GM15510 (cell line): ENCODE measurements around the gene NFE2.

ENCODE experiments used
- POLR2A ChIP-seq: IDR thresholded peaks from 3 replicates; pipeline ENCODE4 v1.6.1; 2011; ENCODE audit warnings: borderline replicate concordance; ENCODE audit not compliant: insufficient read length; ENCODE audit errors: extremely low read depth

Gene NFE2

DNA sequence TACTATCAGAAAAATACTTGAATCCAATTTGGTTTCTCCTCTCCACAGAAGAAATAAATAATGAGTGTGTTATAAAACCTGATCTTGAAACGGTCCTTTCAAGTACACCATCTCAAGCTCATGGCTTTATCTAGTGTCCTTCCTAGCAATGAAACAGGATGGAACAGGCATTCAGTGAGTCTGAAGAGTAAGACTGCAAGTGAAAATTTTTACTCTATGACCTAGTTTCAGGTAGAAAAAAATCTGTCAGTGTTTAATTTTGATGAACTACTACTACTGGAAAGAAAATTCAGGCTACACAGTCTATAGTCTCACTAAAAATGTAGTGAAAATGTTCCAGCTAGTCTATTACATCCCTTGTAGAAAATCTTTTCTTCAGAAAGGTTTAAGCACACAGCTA is 28.6 kb downstream of the NFE2 start:
- no peak for TF ChIP-seq POLR2A

DNA sequence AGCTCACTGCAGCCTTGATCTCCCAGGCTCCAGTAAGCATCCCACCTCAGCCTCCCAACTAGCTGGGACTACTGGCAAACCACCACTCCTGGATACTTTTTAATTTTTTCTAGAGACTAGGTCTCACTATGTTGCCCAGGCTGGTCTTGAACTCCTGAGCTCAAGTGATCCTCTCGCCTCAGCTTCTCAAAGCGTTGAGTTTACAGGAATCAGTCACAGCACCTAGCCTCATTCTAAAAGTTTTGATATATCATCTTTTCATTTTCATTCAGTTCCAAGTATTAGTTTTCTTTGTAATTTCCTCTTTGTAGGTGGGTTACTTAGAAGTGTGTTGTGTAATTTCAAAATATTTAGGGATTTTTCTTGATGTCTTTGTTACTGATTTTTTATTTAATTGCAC is 30.5 kb downstream of the NFE2 start:
- no peak for TF ChIP-seq POLR2A

DNA sequence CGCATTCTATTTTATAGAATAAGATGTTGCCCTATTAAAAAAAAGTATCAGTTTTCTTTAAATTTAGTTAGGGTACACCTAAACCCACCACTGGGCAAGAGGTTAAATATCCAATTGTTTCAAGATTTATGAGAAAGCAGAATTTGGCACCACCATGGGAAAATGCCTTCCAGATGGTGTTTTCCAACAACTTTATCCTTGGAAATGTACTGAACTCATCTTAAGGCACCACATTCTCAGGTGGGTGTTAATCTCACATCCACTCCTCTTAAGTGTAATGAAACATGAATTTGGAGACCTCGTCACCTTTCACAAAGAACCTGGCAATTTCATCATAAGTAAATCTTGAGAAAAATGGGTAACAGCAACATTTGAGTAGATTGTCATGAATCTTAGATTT is 34.0 kb downstream of the NFE2 start:
- no peak for TF ChIP-seq POLR2A

DNA sequence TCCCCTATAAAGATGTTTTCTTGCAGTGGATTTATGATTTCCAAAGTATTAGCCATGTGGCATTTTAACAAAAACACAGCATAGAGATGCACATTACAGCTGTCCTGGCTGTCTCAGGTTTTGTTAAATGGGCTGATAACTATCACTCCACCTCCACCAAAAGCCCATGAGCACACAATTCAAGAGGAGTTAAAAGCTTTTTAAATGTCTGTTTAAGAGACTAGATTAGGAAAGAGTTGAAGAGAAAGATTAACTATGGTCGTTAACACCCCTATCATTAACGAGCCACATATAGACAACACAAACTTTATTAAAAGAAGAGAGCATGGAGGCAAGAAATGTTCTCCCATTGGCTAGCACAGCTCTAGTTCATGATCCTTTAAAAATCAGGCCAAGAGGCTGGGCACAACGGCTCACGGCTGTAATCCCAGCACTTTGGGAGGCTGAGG is 35.4 kb downstream of the NFE2 start:
- no peak for TF ChIP-seq POLR2A

DNA sequence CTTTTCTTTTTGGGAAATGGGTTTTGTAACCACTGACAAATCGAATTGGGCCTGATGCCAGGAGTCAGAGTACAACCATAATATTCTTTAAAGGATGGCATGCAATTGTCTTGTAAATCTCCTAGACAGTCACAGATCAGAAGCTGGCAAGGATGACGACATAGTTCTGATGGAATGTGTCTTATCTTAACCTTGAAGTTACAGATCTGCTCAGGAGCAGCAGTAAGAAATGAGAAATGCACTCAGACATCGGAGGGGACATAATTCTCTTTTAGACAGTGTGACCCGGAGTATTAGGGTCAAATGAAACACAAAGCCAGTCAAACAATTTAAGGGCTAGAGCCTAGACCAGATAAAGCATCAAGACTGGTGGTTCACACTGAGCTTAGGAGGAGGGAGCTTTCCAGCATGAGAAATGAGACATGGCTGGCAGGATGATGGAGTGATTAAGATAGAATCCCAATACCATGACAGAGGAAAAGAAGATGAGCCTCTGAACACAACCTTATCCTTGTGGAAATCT is 38.4 kb downstream of the NFE2 start:
- TF ChIP-seq POLR2A: no peak

DNA sequence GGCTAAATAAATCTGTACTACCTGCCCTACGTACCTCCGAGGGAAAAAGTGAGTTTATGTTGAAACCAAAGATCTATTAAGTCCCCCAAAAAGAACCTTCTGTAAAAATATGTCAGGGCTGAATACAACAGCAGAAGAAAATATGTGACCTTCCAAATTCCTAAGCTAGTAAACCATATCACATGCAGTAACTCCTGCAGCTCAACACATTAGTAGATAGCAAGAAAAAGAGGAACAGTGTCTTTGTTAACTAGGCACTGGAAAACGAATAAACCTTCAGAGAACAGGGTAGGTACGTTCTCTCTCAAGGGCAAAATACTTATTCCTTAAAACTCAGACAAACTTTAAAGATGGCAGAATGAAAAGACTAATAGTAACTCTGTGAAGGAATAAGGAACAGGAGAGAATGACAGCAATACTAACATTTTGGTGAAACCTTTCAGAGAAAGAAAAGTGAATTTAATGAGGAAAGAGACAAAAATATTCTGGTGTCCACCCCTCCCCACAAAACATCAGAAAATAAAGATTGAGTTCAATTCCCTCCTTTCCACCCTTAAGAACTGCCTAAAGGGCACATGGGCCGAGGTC is 38.9 kb downstream of the NFE2 start:
- no peak for TF ChIP-seq POLR2A

DNA sequence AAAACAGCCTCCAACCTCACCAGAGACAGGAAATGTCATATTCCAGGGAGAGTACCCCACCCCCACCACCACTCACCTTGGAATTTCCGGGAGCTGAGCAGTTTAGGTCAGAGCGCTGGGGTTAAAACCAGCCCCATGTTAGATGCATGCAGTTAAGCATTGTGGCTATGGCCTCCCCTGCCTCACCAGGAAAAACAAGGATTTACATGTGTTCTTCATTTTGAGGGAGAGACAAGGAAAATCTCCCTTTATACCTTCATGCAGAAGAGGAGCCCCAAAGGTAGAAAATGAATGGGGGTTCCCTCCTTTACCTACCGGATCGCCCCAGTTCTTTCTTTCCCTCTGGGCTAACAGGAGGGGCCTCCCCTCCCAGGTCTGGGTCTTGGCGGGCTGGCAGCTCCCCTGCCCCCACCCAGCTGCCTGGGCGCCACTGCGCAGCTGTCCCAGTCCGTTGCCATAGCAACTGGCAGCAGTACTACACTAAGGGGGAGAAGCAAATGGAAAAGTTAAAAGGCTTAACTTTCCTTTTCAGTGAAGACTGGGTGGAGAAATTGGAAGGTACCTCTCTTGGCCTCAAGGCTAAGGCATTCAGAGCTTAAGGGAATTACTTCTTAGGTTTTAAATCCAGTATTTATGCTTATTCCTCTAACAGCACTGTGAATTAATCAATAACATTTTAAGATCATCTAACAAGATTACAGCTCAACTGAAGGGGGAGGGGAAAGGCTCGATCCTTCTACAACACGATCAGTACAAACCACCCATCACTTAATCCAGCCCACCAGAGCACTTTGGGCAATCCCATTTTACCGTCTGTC is 41.4 kb downstream of the NFE2 start:
- TF ChIP-seq POLR2A: no peak

DNA sequence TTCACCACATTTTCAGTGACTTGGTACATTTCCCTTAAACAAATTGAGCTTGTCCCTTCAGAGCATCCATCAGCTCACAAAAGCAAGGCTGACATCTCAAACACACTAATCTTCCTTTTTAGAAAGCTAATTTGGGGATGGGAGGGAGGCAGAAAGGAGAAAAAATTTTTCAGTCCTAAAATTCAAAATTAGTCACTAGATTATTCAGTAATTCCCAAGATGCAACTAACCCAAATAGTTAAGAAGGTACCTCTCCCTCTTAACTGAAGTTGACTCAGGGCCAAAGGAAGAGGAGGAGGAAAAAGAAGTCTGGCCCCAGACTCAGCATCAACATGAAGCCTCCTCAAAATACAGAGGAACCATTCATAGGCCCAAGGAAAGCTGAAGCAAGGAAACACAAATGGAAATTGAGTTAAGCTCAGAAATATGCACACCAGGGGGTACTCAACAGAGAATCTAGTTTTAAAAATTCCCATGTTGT is 42.6 kb downstream of the NFE2 start:
- TF ChIP-seq POLR2A: no peak

DNA sequence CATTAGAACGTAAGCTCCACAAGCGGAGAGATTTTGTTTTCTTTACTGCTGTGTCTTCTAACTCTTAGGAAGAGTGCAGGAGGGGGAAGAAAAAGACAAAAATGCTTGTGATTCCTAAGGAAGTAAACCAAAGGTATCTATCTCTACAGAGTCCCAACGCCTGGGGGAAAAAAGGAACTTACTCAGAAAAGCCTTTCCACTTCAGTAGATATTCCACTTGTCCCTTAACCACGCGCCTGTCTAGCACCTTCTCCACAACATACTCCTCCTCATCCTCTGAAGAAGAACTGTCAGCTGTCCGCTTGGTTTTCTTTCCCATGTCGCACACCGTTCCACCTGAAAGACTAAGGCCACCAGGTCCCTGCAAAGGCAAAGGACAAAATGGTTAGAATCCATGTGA is 43.5 kb downstream of the NFE2 start:
- no peak for TF ChIP-seq POLR2A

DNA sequence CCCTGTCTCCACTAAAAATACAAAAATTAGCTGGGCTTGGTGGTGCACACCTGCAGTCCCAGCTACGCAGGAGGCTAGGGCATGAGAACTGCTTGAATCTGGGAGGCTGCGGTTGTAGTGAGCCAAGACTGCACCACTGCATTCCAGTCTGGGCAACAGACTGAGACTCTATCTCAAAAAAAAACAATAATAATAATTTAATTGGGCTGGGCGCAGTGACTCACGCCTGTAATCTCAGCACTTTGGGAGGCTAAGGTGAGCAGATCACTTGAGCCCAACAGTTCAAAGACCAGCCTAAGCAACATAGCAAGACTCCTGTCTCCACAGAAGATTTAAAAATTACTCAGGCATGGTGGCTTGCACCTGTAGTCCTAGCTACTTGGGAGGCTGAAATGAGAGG is 47.6 kb downstream of the NFE2 start:
- TF ChIP-seq POLR2A: no peak

DNA sequence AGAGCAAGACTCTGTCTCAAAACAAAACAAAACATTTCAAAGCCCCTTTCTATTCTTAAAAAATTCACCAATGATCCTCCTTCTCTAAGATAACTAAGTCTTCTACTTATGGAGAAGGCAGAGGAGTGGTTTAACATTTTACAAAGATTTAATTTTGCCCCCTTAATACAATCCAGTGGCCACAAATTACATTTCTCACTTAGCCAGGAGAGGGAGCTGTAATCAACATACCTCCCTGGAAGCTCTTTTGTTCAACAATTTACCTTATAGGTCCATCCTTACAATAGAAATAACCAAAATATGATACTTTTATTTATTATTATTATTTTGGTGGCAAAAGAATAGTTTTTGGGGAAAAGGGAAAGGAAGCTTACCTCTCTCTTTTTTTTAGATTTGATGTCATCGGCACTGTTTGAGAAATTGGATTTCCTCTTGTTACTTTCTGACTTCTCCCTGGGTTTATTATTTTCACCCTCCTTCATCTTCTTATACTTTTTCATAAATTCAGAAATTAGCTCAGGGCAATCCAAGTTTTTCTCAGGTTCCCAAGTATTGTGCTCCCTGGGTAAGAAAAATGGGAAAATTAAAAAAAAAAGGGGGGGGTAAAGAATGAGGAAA is 49.0 kb downstream of the NFE2 start:
- TF ChIP-seq POLR2A: no peak

DNA sequence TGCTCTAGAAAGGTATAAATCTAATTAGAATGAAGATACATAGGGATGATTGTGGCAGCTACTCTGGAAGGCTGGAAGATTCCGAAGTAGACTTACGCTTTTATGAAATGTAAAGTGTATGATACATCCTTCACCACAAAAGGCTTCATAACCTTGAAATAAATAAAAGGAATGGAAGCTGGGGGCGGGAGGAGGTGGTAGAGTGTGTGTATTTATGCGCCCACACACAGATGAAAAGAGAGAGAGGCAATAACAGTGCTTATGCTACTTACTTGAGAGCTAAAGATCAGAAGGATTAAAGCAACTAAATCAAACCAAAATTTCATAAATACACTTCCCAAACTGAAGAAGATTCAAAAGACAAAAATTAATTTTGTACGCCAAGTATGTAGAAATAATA is 51.3 kb downstream of the NFE2 start:
- TF ChIP-seq POLR2A: no peak

DNA sequence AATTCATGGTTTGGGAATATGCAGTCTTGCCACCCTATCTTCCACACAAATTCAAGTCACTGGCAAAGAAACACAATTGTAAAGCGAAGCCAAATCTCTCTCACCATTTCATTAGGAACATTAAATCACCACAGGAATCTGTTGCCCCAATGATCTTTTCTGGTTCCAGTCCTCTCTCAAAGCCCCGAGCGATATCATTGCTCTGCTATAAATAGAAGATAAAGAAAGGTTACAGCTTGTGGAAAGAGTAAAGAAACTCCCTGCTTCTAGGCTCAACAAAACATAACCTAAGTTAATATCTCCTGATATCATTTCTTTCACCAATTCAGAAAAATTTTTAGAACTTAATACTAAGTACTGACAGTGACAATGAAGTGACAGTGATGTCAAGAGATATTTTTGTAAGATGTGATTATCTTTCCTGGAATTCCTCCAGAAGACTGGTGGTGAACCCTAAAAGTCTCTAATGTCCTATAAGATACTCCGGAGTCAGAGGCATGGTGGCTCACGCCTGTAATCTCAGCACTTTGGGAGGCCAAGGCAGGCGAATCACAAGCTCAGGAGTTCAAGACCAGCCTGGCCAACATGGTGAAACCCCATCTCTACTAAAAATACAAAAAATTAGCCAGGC is 54.7 kb downstream of the NFE2 start:
- no peak for TF ChIP-seq POLR2A
